Activated effector memory CD4-positive, alpha-beta T cell treated with Interleukin-2 at 50 U/mL for 16 hours (primary cell): ENCODE results near the gene CLDN12.
"Not testable (repeated sequence)": the region's sequence is repeated elsewhere in the genome, so short reads cannot be mapped to it uniquely, and the experiment has no call there.

Experiments
- DNase-seq: peaks from one replicate; pipeline ENCODE4 v3.0.0-alpha.2; 2020

CLDN12 gene

GRCh38 chr7:90445633-90446032 is 42.4 kb downstream of the CLDN12 start:
- no peak for DNase-seq

DNA sequence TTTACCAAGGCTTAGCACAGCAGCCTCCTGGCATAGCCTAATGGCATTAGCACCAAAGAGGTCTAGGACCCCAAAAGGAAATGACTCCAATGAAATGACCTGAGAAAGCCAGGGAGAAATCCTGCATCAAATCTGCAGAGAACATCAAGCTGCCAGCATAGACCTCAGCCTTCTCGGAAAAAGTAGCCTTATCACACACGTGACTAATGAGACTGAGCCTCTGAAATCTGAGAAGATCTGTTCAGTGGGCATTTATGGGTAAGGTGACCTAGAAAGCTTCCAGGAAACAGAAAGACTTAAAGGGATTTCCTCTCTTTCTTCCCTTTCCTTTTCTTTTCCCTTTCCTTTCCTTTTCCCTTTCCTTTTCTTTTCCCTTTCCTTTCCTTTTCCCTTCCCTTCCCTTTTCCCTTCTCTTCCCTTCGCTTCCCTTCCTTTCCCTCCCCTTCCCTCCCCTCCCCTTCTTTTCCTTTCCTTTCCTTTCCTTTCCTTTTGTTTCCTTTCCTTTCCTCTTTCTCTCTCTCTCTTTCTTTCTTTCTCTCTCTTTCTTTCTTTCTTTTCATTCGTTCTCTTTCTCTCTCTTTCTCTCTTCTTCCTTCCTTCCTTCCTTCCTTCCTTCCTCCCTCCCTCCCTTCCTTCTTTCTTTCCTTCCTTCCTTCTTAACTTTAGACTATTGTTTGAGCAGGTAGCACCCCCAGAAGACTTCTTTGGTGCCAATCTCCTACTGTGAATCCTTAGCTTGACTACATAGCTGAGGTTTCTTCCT is 43.1 kb downstream of the CLDN12 start:
- DNase-seq: no peak

- DNase-seq: no peak
Measured at GRCh38 chr7:90453259-90453891, 50.1 kb downstream of the CLDN12 start.

DNA sequence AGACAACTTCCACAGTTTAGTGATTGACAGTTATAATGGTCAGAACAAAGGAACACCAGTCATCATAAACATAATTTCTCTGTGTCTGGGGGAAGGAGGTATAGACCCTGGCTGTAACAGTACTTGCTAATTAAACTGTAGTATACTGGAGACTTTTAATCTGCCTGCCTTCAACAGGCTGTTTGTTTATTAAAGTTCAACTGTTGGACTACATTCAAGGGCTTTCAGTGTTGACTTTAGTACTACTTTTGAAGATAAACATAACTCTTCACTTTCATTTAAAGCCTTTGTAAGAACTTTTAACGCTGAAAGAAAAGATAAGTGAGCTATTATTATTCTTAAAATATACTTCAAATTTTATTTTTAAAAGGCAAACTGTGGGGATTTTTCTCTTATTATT is 50.7 kb downstream of the CLDN12 start:
- no peak for DNase-seq

- no peak for DNase-seq
Measured at GRCh38 chr7:90455163-90456030, 52.1 kb downstream of the CLDN12 start.

GRCh38 chr7:90458104-90458503 is 54.8 kb downstream of the CLDN12 start:
- DNase-seq: no peak

GRCh38 chr7:90459888-90460287 is 56.6 kb downstream of the CLDN12 start:
- DNase-seq: no peak

- no peak for DNase-seq
Measured at GRCh38 chr7:90461219-90461618, 58.0 kb downstream of the CLDN12 start.

GRCh38 chr7:90463151-90463628 is 59.9 kb downstream of the CLDN12 start:
- DNase-seq: not testable (repeated sequence)
